ENCODE data around the gene SLC4A7.

- no peak for TF ChIP-seq EP300 (IDR thresholded peaks at IDR 0.05; ENCODE audit: borderline replicate concordance)
- no peak for TF ChIP-seq REST (IDR thresholded peaks at IDR 0.05; ENCODE audit: low read depth)
- no peak for TF ChIP-seq RAD21 (IDR thresholded peaks at IDR 0.05; ENCODE audit: low read depth)
- no peak for TF ChIP-seq CEBPB (IDR thresholded peaks at IDR 0.05)
- no peak for TF ChIP-seq ZBTB7A (IDR thresholded peaks at IDR 0.05; ENCODE audit: low read depth)
- TF ChIP-seq TAF1 (IDR thresholded peaks at IDR 0.05; ENCODE audit: low read depth): no peak
- TF ChIP-seq MAX (IDR thresholded peaks at IDR 0.05): no peak
- TF ChIP-seq TCF12 (IDR thresholded peaks at IDR 0.05; ENCODE audit: low read depth): no peak
- no peak for TF ChIP-seq YY1 (IDR thresholded peaks at IDR 0.05; ENCODE audit: low read depth)
- no peak for TF ChIP-seq CREB1 (IDR thresholded peaks at IDR 0.05; ENCODE audit: low read depth)
- no peak for TF ChIP-seq USF1 (IDR thresholded peaks at IDR 0.05)
Observed at GRCh38 chr3:27451842-27452241, 32.3 kb downstream of the SLC4A7 start.

Data from Ishikawa (cell line).